HepG2 (cell line): ENCODE data around the gene METTL26. TPM values are rescaled to one million over a fixed set of nuclear protein-coding genes. Genes with fewer than 3 reads are reported as not detected.

Experiments
- ARHGAP35 ChIP-seq: sonication (generic); formaldehyde crosslinking; IDR thresholded peaks from 2 replicates; pipeline ENCODE4 v1.9.0; 2022; ENCODE audit warnings: mild to moderate bottlenecking, inconsistent platforms, moderate library complexity, missing genetic modification reagents, borderline replicate concordance
- DZIP1 ChIP-seq: sonication (generic); formaldehyde crosslinking; IDR thresholded peaks from 2 replicates; pipeline ENCODE4 v1.5.0; 2020; ENCODE audit warnings: mild to moderate bottlenecking, missing genetic modification reagents
- GMEB1 ChIP-seq: sonication (generic); formaldehyde crosslinking; IDR thresholded peaks from 2 replicates; pipeline ENCODE4 v1.5.1; 2020; ENCODE audit warnings: missing genetic modification reagents, mild to moderate bottlenecking, borderline replicate concordance
- KMT2A ChIP-seq: sonication (generic); formaldehyde crosslinking; IDR thresholded peaks from 2 replicates; pipeline ENCODE4 v1.4.0; 2020; ENCODE audit warnings: missing genetic modification reagents
- MNT ChIP-seq: fragments of 450-650 bp; IDR thresholded peaks from 2 replicates; pipeline ENCODE4 v1.6.1; 2016
- ONECUT2 ChIP-seq: sonication (generic); formaldehyde crosslinking; IDR thresholded peaks from 2 replicates; pipeline ENCODE4 v1.4.0; 2020; ENCODE audit warnings: missing genetic modification reagents
- RELA ChIP-seq: sonication (generic); formaldehyde crosslinking; IDR thresholded peaks from 2 replicates; pipeline ENCODE4 v1.4.0; 2020; ENCODE audit warnings: missing genetic modification reagents
- THYN1 ChIP-seq: sonication (generic); formaldehyde crosslinking; IDR thresholded peaks from 2 replicates; pipeline ENCODE4 v1.8.1; 2023; ENCODE audit warnings: low read depth, mild to moderate bottlenecking, moderate library complexity, missing genetic modification reagents, borderline replicate concordance
- ZBTB7A ChIP-seq: sonication (generic); formaldehyde crosslinking; IDR thresholded peaks from 2 replicates; pipeline ENCODE4 v1.8.0; 2022; ENCODE audit warnings: mild to moderate bottlenecking, missing genetic modification reagents
- ZFX ChIP-seq: sonication (generic); formaldehyde crosslinking; IDR thresholded peaks from 2 replicates; pipeline ENCODE4 v1.4.0; 2020; ENCODE audit warnings: mild to moderate bottlenecking, low read depth, missing genetic modification reagents, moderate library complexity
- ZNF354B ChIP-seq: sonication (generic); formaldehyde crosslinking; IDR thresholded peaks from 2 replicates; pipeline ENCODE4 v1.8.0; 2022; ENCODE audit warnings: mild to moderate bottlenecking, missing genetic modification reagents
- ZNF552 ChIP-seq: sonication (generic); formaldehyde crosslinking; IDR thresholded peaks from 2 replicates; pipeline ENCODE4 v1.9.0; 2022; ENCODE audit warnings: missing genetic modification reagents, mild to moderate bottlenecking, borderline replicate concordance
- ZNF770 ChIP-seq: sonication (generic); formaldehyde crosslinking; IDR thresholded peaks from 2 replicates; pipeline ENCODE4 v1.5.0; 2020; ENCODE audit warnings: mild to moderate bottlenecking, missing genetic modification reagents
- ZNF800 ChIP-seq: sonication (generic); formaldehyde crosslinking; IDR thresholded peaks from 2 replicates; pipeline ENCODE4 v1.4.0; 2020; ENCODE audit warnings: missing genetic modification reagents
- ZNF891 ChIP-seq: sonication (generic); formaldehyde crosslinking; IDR thresholded peaks from 2 replicates; pipeline ENCODE4 v1.5.0; 2020; ENCODE audit warnings: mild to moderate bottlenecking, missing genetic modification reagents
- polyA plus RNA-seq, 8 experiments: library from polyadenylated mRNA; depleted of rRNA in 3 of 8; stranded (reverse) in 7 of 8; unstranded in 1 of 8; fragments of >200 nt; fragmentation: Illumina TruSeq in 4 of 8; extraction: Trizol in 4 of 8; gene quantifications; 2 replicates each; pipeline versions ENCODE4 v1.2.1 to v1.2.3, GENCODE V29; 2011 to 2016; ENCODE audit warnings: low read depth in 4 of 8, missing spikeins in 1 of 8, mixed read lengths in 1 of 8; ENCODE audit not compliant: insufficient read depth in 1 of 8
- total RNA-seq, 5 experiments: library from RNA; depleted of rRNA; stranded (reverse); fragments of >200 nt; fragmentation: Illumina TruSeq; extraction: Trizol; gene quantifications; 2 replicates each; pipeline ENCODE4 v1.2.3, GENCODE V29; 2016; ENCODE audit warnings: low read depth in 1 of 5

Gene METTL26
- total and polyA plus RNA-seq, 2 of the 13 experiments (the other 11 are each of a cell fraction or from before 2014, with no cell fraction given) = 65.5 to 70.1 TPM

- TF ChIP-seq ZNF552 (CRISPR knock-in tag) = no peak
- no peak for TF ChIP-seq THYN1 (CRISPR knock-in tag)
- no peak for TF ChIP-seq ARHGAP35 (CRISPR knock-in tag)
- 0 out of 2 replicates have a peak, but pooled peaks have one; percentile 86 for TF ChIP-seq DZIP1 (CRISPR knock-in tag)
- no peak; the same call in 1 of the 2 replicates for TF ChIP-seq ZNF770 (CRISPR knock-in tag)
- TF ChIP-seq ZNF891 (CRISPR knock-in tag) = peak; percentile 74
- no peak for TF ChIP-seq MNT
- peak; percentile 94 for TF ChIP-seq RELA (CRISPR knock-in tag)
- TF ChIP-seq GMEB1 (CRISPR knock-in tag) = peak; percentile 75
- TF ChIP-seq ZBTB7A (CRISPR knock-in tag) = 0 out of 2 replicates have a peak, but pooled peaks have one; percentile 67
- TF ChIP-seq KMT2A = peak; percentile 53; the same call in 1 of the 2 replicates
- no peak for TF ChIP-seq ONECUT2 (CRISPR knock-in tag)
- TF ChIP-seq ZNF354B (CRISPR knock-in tag) = no peak
- TF ChIP-seq ZFX (CRISPR knock-in tag) = peak; percentile 89
- 0 out of 2 replicates have a peak, but pooled peaks have one; percentile 28 for TF ChIP-seq ZNF800 (CRISPR knock-in tag)
These were observed 31.8 kb upstream of the METTL26 start, which contains the start of gene RHOT2 (continued) for GRCh38 chr16:667780-668518.
